ENCODE results near the gene PDCD2L. TPM values are rescaled to one million over a fixed set of nuclear protein-coding genes. Genes with fewer than 3 reads are reported as not detected.
"Not testable (repeated sequence)": the region's sequence is repeated elsewhere in the genome, so short reads cannot be mapped to it uniquely, and the experiment has no call there.

The PDCD2L gene
- total RNA-seq, 2 donors from 2014 or later, result 5.9 to 9.9 TPM

- no peak for DNase-seq
- no peaks in the 10 kb centered on the region for H3K27me3 ChIP-seq
- intact Hi-C loops (cut with DNase I), result loop anchor here (10.0 kb wide), 1 partner anchor 72 kb away; the partner anchor contains the start of gene GPI
- no peak overlapping the region for H3K27ac ChIP-seq
- H3K4me1 ChIP-seq, result no peaks in the 10 kb centered on the region
- no peak for TF ChIP-seq CTCF (IDR thresholded peaks at IDR 0.05)
- no peaks in the 10 kb centered on the region for H3K9me3 ChIP-seq
- H3K36me3 ChIP-seq, result peaks cover 9% of the 10 kb centered on the region
- H3K4me3 ChIP-seq, result no peak overlapping the region
- no peak overlapping the region for H3K9ac ChIP-seq (ENCODE audit: low read depth in 2 of 2, low read length in 2 of 2)
Measured at GRCh38 chr19:34436716-34437115, 32.5 kb downstream of the PDCD2L start.

DNA sequence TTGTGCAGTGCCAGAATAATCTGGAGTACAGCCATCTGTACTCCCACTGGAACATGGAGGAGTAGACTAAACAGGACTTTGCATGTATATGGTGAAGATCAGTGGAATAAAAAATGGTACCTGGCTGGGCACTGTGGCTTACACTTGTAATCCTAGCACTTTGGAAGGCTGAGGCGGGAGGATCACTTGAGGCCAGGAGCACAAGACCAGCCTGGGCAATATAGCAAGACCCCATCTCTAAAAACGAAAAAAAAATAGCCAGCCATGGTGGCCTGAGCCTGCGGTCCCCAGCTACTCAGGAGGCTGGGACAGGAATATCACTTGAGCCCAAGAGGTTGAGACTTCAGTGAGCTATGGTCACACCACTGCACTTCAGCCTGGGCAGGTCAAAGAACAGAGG is 44.0 kb downstream of the PDCD2L start:
- H3K9me3 ChIP-seq, result no peaks in the 10 kb centered on the region
- no peaks in the 10 kb centered on the region for H3K27me3 ChIP-seq
- intact Hi-C loops (cut with DNase I), result no loop called here
- H3K4me3 ChIP-seq, result no peak overlapping the region
- DNase-seq, result no peak
- H3K36me3 ChIP-seq, result peaks cover 26% of the 10 kb centered on the region
- TF ChIP-seq CTCF (IDR thresholded peaks at IDR 0.05), result no peak
- no peak overlapping the region for H3K9ac ChIP-seq (ENCODE audit: low read depth in 2 of 2, low read length in 2 of 2)
- no peaks in the 10 kb centered on the region for H3K4me1 ChIP-seq
- H3K27ac ChIP-seq, result no peak overlapping the region

DNA sequence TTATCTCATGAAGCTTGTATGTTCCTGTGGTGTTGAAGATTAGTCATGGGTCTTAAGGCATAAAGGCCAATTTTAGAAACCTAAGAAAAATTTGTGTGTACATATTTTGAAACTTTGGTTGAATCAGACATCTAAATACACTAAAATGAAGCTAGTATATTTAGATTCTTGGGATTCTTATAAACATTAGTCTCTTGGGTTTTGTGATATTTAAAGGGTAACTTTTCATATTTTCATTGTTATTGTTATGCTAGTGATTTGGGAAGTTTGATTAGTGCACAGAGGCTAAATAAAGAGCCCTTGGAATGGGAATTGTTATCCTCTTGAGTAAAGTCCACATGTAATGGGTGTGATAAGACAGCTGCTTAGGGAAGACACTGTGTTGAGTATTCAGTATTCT is 48.5 kb downstream of the PDCD2L start:
- no peak overlapping the region for H3K27ac ChIP-seq
- no peaks in the 10 kb centered on the region for H3K4me1 ChIP-seq
- no peak for TF ChIP-seq CTCF (IDR thresholded peaks at IDR 0.05)
- peaks cover 8% of the 10 kb centered on the region for H3K36me3 ChIP-seq
- H3K4me3 ChIP-seq, result no peak overlapping the region
- H3K9me3 ChIP-seq, result no peaks in the 10 kb centered on the region
- intact Hi-C loops (cut with DNase I), result no loop called here
- H3K9ac ChIP-seq (ENCODE audit: low read depth in 2 of 2, low read length in 2 of 2), result no peak overlapping the region
- H3K27me3 ChIP-seq, result no peaks in the 10 kb centered on the region
- DNase-seq, result no peak

GRCh38 chr19:34454091-34454490 is 49.9 kb downstream of the PDCD2L start:
- Histone ChIP-seq H3K9ac (ENCODE audit: low read depth in 2 of 2, low read length in 2 of 2) (no peak overlapping the region), H3K27me3 (no peaks in the 10 kb centered on the region), H3K36me3 (peaks cover 4% of the 10 kb centered on the region), H3K9me3 (no peaks in the 10 kb centered on the region), H3K27ac (no peak overlapping the region), H3K4me1 (no peaks in the 10 kb centered on the region), H3K4me3 (no peak overlapping the region)
- no peak for TF ChIP-seq CTCF (IDR thresholded peaks at IDR 0.05)
- DNase-seq, result no peak
- intact Hi-C loops (cut with DNase I), result no loop called here

DNA sequence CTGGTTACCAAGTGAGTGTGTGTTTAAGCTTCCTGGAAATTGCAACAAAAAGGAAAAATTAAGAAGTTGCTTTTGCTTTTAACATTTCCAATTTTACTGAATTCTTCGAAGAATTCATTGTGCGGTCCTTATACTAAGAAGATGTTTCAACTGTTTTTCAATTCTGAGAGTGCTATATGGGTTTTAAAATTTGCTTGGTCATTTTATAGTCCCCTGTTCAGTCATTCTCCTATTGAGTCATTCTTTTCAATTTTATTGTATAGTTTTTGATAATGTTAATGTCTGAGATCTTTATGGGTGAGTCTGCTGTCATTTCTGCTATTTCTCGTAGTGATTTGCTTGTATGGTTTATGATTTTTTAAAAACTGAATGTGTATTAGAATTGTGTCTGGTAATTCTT is 50.5 kb downstream of the PDCD2L start:
- Histone ChIP-seq H3K4me3 (no peak overlapping the region), H3K27ac (no peak overlapping the region), H3K36me3 (peaks cover 4% of the 10 kb centered on the region), H3K27me3 (no peaks in the 10 kb centered on the region), H3K9me3 (no peaks in the 10 kb centered on the region), H3K9ac (ENCODE audit: low read depth in 2 of 2, low read length in 2 of 2) (no peak overlapping the region), H3K4me1 (no peaks in the 10 kb centered on the region)
- intact Hi-C loops (cut with DNase I), result no loop called here
- no peak for TF ChIP-seq CTCF (IDR thresholded peaks at IDR 0.05)
- no peak for DNase-seq

DNA sequence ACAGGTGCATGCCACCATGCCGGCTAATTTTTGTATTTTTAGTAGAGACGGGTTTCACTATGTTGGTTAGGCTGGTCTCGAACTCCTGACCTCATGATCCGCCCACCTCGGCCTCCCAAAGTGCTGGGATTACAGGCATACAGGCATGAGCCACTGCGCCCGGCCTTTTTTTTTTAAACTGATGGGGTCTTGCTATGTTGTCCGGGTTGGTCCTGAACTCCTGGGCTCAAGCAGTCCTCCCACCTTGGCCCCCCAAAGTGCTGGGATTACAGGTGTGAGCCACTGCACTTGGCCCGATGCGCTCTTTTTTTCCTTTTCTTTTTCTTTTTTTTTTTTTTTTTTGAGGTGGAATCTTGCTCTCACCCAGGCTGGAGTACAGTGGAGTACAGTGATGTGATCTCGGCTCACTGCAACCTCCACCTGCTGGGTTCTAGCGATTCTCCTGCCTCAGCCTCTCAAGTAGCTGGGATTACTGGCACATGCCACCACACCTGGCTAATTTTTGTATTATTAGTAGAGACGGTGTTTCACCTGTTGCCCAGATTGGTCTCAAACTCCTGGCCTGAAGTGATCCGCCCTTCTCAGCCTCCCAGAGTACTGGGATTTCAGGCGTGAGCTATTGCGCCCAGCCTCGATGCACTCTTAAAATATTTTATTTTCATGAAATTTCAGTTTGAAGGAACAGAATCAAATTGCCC is 51.7 kb downstream of the PDCD2L start:
- H3K27ac ChIP-seq; intact Hi-C loops (cut with DNase I): not testable (repeated sequence)

More for the DNA sequence above, 51.7 kb downstream of the PDCD2L start:
- H3K27me3 ChIP-seq; H3K9me3 ChIP-seq; H3K36me3 ChIP-seq; H3K9ac ChIP-seq (ENCODE audit: low read depth in 2 of 2, low read length in 2 of 2); H3K4me1 ChIP-seq; H3K4me3 ChIP-seq; DNase-seq: not testable (repeated sequence)
